Endothelial cell of coronary artery (primary cell): ENCODE data around the gene PCDHGB2. TPM values are rescaled to one million over a fixed set of nuclear protein-coding genes. Genes with fewer than 3 reads are reported as not detected.

Experiments
- total RNA-seq: library from RNA; depleted of rRNA; stranded (reverse); fragments of >200 nt; gene quantifications from 2 replicates; pipeline ENCODE4 v1.2.3, GENCODE V29; 2014

PCDHGB2 gene
- 2.0 and 2.2 TPM in 2 replicates for total RNA-seq

GRCh38 chr5:141359790-141360426 lies at the start of gene PCDHGB2:
Gene PCDHGB2, plus strand, starts transcription at chr5:141359994. Its CDS starts 142 bp downstream, at chr5:141360136.

GRCh38 chr5:141320225-141321169 lies 39.3 kb upstream of the PCDHGB2 start, which contains the start of gene TAF7:
Gene TAF7, minus strand, starts transcription at chr5:141320784. Its CDS starts 740 bp downstream, at chr5:141320044.

GRCh38 chr5:141330299-141331080 lies 29.3 kb upstream of the PCDHGB2 start, which contains the start of gene PCDHGA1:
Gene PCDHGA1, plus strand, starts transcription at chr5:141330514.

GRCh38 chr5:141338538-141339306 lies 21.1 kb upstream of the PCDHGB2 start, which contains the start of gene PCDHGA2:
Gene PCDHGA2, plus strand, starts transcription at chr5:141338760.

GRCh38 chr5:141343242-141343952 lies 16.4 kb upstream of the PCDHGB2 start, which contains the start of gene PCDHGA3:
Gene PCDHGA3, plus strand, starts transcription at chr5:141343829. Its CDS starts 205 bp downstream, at chr5:141344034.

GRCh38 chr5:141349917-141350619 lies 9.7 kb upstream of the PCDHGB2 start, which contains the start of gene PCDHGB1:
Gene PCDHGB1, plus strand, starts transcription at chr5:141350099. Its CDS starts 162 bp downstream, at chr5:141350261.

GRCh38 chr5:141354900-141355469 lies 4.8 kb upstream of the PCDHGB2 start, which contains the start of gene PCDHGA4:
Gene PCDHGA4, plus strand, starts transcription at chr5:141355021. Its CDS starts 87 bp downstream, at chr5:141355108.

GRCh38 chr5:141363952-141364660 lies 4.3 kb downstream of the PCDHGB2 start, which contains the start of gene PCDHGA5:
Gene PCDHGA5, plus strand, starts transcription at chr5:141364162. Its CDS starts 169 bp downstream, at chr5:141364331.

GRCh38 chr5:141369994-141370848 lies 10.4 kb downstream of the PCDHGB2 start, which contains the start of gene PCDHGB3:
Gene PCDHGB3, plus strand, starts transcription at chr5:141370242. Its CDS starts 153 bp downstream, at chr5:141370395.

GRCh38 chr5:141373673-141374317 lies 14.0 kb downstream of the PCDHGB2 start, which contains the start of gene PCDHGA6:
Gene PCDHGA6, plus strand, starts transcription at chr5:141373891. Its CDS starts 193 bp downstream, at chr5:141374084.

GRCh38 chr5:141382469-141383294 lies 22.9 kb downstream of the PCDHGB2 start, which contains the start of gene PCDHGA7:
Gene PCDHGA7, plus strand, starts transcription at chr5:141382742. Its CDS starts 158 bp downstream, at chr5:141382900.

GRCh38 chr5:141387557-141388311 lies 27.9 kb downstream of the PCDHGB2 start, which contains the start of gene PCDHGB4:
Gene PCDHGB4, plus strand, starts transcription at chr5:141387698. Its CDS starts 187 bp downstream, at chr5:141387885.

GRCh38 chr5:141392429-141393198 lies 32.8 kb downstream of the PCDHGB2 start, which contains the start of gene PCDHGA8:
Gene PCDHGA8, plus strand, starts transcription at chr5:141392633. Its CDS starts 181 bp downstream, at chr5:141392814.

